ENCODE data around the gene TRIM46.
"Not testable (repeated sequence)": the region's sequence is repeated elsewhere in the genome, so short reads cannot be mapped to it uniquely, and the experiment has no call there.

DNA sequence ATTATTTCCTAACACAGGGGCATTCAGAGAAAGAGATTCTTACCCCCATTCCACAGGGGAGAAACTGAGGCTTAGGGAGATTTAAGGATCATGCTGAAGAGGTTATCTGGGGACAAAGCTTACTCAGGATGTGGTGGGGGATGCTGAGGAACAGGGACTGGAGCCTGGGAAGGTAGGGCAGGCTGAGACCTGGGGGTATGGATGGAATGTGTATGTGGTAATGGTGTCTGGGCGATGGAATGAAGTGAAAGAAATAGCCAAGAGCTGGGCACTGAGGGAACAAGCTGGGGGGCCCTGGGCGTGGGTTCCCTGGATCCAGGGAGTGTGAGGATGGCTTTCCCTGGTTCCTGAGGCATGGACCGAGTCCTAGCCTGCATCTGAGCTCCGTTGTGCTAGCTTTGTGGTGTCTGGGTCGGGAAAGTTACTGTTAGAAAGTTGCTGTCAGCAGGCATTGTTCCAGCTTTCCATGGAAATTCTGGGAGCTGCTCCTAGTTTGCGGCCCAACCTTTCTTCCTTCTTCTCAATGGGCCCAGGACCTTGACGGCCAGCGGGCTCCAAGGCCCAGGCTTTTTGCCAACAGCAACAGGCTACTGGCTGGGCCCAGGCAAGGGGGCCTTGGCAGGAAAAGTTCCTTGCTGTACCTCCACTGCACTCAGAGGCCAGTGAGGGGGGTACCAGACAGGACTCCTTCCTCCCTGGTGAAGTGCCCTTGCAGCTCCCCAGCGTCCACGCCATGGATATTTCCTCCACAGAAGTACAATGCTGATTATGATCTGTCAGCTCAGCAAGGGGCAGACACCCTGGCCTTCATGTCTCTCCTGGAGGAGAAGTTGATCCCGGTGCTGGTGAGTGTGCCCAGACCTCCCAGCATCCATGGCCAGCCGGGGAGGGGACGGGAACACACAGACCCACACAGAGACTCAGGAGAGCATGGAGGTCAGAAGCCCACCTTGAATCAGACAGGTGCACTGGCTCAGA lies 58.6 kb downstream of the TRIM46 start:
- not testable (repeated sequence) for TF ChIP-seq EZH2 (IDR thresholded peaks at IDR 0.05; ENCODE audit: insufficient read depth, poor library complexity, severe bottlenecking); EZH2phosphoT487 (IDR thresholded peaks at IDR 0.05; ENCODE audit: insufficient read depth, low read depth)

Measured in GM23248 (cell line).